ENCODE measurements around the gene PRKCE.

- TF ChIP-seq POLR2AphosphoS5 (IDR thresholded peaks at IDR 0.05) (no peak), POLR2A (IDR thresholded peaks at IDR 0.05) (no peak)
- TF ChIP-seq, protein P1, sequence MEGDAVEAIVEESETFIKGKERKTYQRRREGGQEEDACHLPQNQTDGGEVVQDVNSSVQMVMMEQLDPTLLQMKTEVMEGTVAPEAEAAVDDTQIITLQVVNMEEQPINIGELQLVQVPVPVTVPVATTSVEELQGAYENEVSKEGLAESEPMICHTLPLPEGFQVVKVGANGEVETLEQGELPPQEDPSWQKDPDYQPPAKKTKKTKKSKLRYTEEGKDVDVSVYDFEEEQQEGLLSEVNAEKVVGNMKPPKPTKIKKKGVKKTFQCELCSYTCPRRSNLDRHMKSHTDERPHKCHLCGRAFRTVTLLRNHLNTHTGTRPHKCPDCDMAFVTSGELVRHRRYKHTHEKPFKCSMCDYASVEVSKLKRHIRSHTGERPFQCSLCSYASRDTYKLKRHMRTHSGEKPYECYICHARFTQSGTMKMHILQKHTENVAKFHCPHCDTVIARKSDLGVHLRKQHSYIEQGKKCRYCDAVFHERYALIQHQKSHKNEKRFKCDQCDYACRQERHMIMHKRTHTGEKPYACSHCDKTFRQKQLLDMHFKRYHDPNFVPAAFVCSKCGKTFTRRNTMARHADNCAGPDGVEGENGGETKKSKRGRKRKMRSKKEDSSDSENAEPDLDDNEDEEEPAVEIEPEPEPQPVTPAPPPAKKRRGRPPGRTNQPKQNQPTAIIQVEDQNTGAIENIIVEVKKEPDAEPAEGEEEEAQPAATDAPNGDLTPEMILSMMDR (IDR thresholded peaks at IDR 0.05): no peak
Observed at GRCh38 chr2:45602624-45603023, 48.9 kb upstream of the PRKCE start.
